HFF-Myc (cell line): ENCODE results near the gene DPP7.
"Not testable (repeated sequence)": the region's sequence is repeated elsewhere in the genome, so short reads cannot be mapped to it uniquely, and the experiment has no call there.

Source experiments
- DNase-seq: peaks from one replicate; pipeline ENCODE4 v3.0.0-alpha.2; 2011; ENCODE audit warnings: low read depth; ENCODE audit errors: extremely low read depth
- H3K4me3 ChIP-seq: replicated peaks from 2 replicates; pipeline ENCODE4 v1.5.1; 2011; ENCODE audit warnings: low read depth, mild to moderate bottlenecking, control low read depth, low read length
- CTCF ChIP-seq: IDR thresholded peaks from 2 replicates; pipeline ENCODE4 v1.5.1; 2012; ENCODE audit warnings: mild to moderate bottlenecking, low read depth, low read length, control low read depth; ENCODE audit errors: missing control alignments

Gene DPP7

GRCh38 chr9:137128158-137128861, 13.8 kb upstream of the DPP7 start:
- H3K4me3 ChIP-seq = peak overlapping the region; percentile 79
- no peak for DNase-seq
- TF ChIP-seq CTCF = no peak

DNA sequence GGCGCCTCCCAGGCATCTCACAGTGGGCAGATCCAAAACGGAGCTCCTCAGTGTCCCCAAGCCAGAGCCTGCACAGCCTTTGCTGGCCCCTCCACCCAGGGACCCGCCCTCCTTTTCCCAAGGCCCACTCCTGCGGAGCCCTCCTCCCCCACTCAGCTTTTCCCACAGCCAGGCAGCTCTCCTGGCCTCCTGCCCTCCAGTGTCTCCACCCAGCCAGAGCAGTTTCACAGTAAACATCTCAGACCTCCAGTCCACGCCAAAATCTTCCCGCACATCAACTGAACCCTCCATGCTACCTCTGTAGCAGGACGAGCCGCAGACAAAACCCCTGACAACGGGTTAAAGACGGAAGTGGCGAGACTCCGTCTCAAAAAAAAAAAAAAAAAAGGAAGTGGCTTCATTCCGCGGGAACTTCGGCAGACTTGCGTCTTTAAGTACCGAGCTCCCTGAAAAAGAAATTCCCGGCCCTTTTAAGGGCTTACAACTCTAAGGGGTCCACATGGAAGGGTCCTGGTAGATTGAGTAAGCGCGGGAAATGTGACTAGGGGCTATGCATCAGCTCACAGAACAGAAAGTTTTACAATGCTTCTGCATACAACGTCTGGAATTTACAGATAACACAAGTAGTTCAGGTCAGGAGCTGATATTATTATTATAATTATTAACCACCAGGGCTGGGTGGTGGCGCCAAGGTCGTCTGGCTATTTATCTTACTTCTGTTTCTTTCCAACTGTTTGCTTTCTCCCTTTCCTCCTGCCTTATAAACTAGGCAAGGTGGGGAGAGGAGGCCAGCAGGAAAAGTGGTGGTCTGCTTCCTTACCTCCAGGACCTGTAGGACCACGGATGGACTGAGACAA, 13.0 kb upstream of the DPP7 start:
- no peak for TF ChIP-seq CTCF
- H3K4me3 ChIP-seq = peak overlapping the region; percentile 79
- no peak for DNase-seq

GRCh38 chr9:137126786-137127185, 12.3 kb upstream of the DPP7 start:
- no peak overlapping the region for H3K4me3 ChIP-seq
- DNase-seq = no peak
- TF ChIP-seq CTCF = no peak

- H3K4me3 ChIP-seq, DNase-seq: not testable (repeated sequence)
Observed at GRCh38 chr9:137123952-137124462, 9.5 kb upstream of the DPP7 start.

GRCh38 chr9:137123468-137123837, 8.9 kb upstream of the DPP7 start:
- TF ChIP-seq CTCF = no peak
- DNase-seq = no peak
- no peak overlapping the region for H3K4me3 ChIP-seq

- H3K4me3 ChIP-seq, DNase-seq: not testable (repeated sequence)
Observed at GRCh38 chr9:137122796-137123467, 8.4 kb upstream of the DPP7 start.

DNA sequence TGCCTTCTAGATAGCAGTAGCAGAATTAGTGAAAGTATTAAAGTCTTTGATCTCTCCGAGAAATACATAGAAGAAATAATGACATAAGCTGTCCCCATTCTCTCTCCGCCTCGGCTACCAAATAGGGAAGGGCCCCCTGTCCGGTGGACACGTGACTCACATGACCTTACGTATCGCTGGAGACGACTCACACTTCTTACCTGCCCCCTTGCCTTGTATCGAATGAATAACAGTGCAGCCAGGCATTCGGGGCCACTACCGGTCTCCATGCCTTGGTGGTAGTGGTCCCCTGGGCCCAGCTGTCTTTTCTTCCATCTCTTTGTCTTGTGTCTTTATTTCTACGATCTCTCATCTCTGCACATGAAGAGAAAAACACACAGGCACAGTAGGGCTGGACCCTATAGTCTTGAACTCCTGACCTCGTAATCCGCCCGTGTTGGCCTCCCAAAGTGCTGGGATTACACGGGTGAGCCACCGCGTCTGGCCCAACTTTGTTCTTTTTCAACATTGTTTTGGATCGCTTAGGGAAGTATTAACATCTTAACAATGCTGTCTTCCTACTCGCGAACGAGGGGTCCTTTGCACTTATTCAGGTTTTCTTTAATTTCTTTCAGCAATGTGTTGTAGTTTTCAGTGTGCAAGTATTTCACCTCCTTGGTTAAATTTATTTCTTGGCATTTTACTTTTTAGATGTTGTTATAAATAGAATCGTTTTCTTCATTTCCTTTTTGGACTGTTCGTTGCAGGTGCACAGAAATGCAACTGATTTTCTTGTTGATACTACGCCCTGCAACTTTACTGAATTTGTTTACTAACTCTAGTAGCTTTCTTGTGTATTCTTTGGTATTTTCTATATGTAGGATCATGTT, 7.6 kb upstream of the DPP7 start:
- DNase-seq, H3K4me3 ChIP-seq: not testable (repeated sequence)

GRCh38 chr9:137118092-137118603, 3.6 kb upstream of the DPP7 start:
- H3K4me3 ChIP-seq, DNase-seq: not testable (repeated sequence)
